HCT116 (cell line): ENCODE measurements around the gene ACOT4. TPM values are rescaled to one million over a fixed set of nuclear protein-coding genes. Genes with fewer than 3 reads are reported as not detected.

Experiments used
- ATAC-seq: fragments of 200-7000 bp; cut with Tn5 transposase; 2 replicates; pipeline ENCODE4 v1.9.1; 2020; ENCODE audit warnings: mild to moderate bottlenecking, moderate library complexity
- BruUV-seq: library from RNA; stranded (reverse); fragments of 400-500 nt; replicated peaks from 2 replicates; lab custom pipeline; 2021; lab: Mats Ljungman, UMichigan
- CTCF ChIA-PET: fragments of 300-600 bp; sonication (Branson Sonifier 250); formaldehyde crosslinking; loops from one replicate; lab custom pipeline; 2021; ENCODE audit warnings: antibody characterized with exemption; lab: Charles Lee
- POLR2A ChIA-PET: fragments of 300-600, 350-600 bp; sonication (Branson Sonifier 250); formaldehyde crosslinking; loops from one replicate; lab custom pipeline; 2021; ENCODE audit warnings: antibody characterized with exemption; lab: Charles Lee
- RAD21 ChIA-PET, 2 experiments: fragments of 300-600 bp; sonication (Branson Sonifier 250); formaldehyde crosslinking; loops; one replicate each; lab custom pipeline; 2023; ENCODE audit warnings: low total read pairs in 2 of 2; ENCODE audit not compliant: uncharacterized antibody in 2 of 2, unreplicated experiment in 2 of 2, low non-redundant PET in 1 of 2; lab: Charles Lee
- DNase-seq: peaks from one replicate; pipeline ENCODE4 v3.0.0-alpha.2; 2010; ENCODE audit warnings: low read depth, low spot score
- H2AFZ ChIP-seq: fragments of 200-600 bp; shearing (Covaris generic), sonication (generic); 2 replicates; pipeline ENCODE4 v1.6.1; 2017; ENCODE audit warnings: low read depth, mixed run types, mixed read lengths, antibody characterized with exemption, low read length; ENCODE audit not compliant: poor library complexity, severe bottlenecking
- H3K27ac ChIP-seq: 2 replicates; pipeline ENCODE4 v1.5.1; 2012; ENCODE audit warnings: low read depth, low read length
- H3K27me3 ChIP-seq: fragments of 200-600 bp; sonication (generic); 2 replicates; pipeline ENCODE4 v1.6.1; 2016; ENCODE audit warnings: mixed run types, low read length, mixed read lengths; ENCODE audit not compliant: insufficient read depth
- H3K36me3 ChIP-seq, 2 experiments: fragments of 200-500 bp in 1 of 2; fragments of 200-600 bp in 1 of 2; sonication (Bioruptor generic) in 1 of 2; sonication (generic) in 1 of 2; 2 replicates each; pipeline versions ENCODE4 v1.5.1 to v1.6.1; 2014 to 2016; ENCODE audit warnings: low read length in 2 of 2, inconsistent platforms in 1 of 2, mixed read lengths in 1 of 2, mixed run types in 1 of 2; ENCODE audit not compliant: insufficient read depth in 2 of 2, control insufficient read depth in 1 of 2
- H3K4me1 ChIP-seq, 2 experiments: fragments of 200-600 bp in 1 of 2; sonication (generic) in 1 of 2; 2 replicates each; pipeline versions ENCODE4 v1.5.1 to v1.6.1; 2012 to 2017; ENCODE audit warnings: low read length in 2 of 2, inconsistent platforms in 1 of 2, mild to moderate bottlenecking in 1 of 2, mixed read lengths in 1 of 2, mixed run types in 1 of 2, moderate library complexity in 1 of 2; ENCODE audit not compliant: insufficient read depth in 2 of 2, control insufficient read depth in 1 of 2
- H3K4me2 ChIP-seq: fragments of 200-600 bp; sonication (generic); 2 replicates; pipeline ENCODE4 v1.6.1; 2017; ENCODE audit warnings: mixed run types, low read length, mixed read lengths
- H3K4me3 ChIP-seq, 2 experiments: fragments of 200-600 bp in 1 of 2; sonication (generic) in 1 of 2; replicated peaks in 1 of 2; 2 replicates each; pipeline ENCODE4 v1.5.1; 2011 to 2016; ENCODE audit warnings: low read length in 2 of 2, control low read depth in 1 of 2, low read depth in 1 of 2, mild to moderate bottlenecking in 1 of 2, mixed read lengths in 1 of 2, mixed run types in 1 of 2
- H3K79me2 ChIP-seq: fragments of 200-600 bp; sonication (generic); 2 replicates; pipeline ENCODE4 v1.6.1; 2017; ENCODE audit warnings: mild to moderate bottlenecking, mixed run types, low read length, moderate library complexity, mixed read lengths; ENCODE audit not compliant: insufficient read depth
- H3K9ac ChIP-seq: fragments of 200-600 bp; sonication (generic); 2 replicates; pipeline ENCODE4 v1.6.1; 2016; ENCODE audit warnings: low read length, mixed read lengths
- H3K9me2 ChIP-seq: fragments of 200-600 bp; sonication (generic), shearing (Covaris generic); 2 replicates; pipeline ENCODE4 v1.6.1; 2017; ENCODE audit warnings: mixed run types, mild to moderate bottlenecking, moderate library complexity; ENCODE audit not compliant: insufficient read depth
- H3K9me3 ChIP-seq, 2 experiments: fragments of 200-500 bp in 1 of 2; fragments of 200-600 bp in 1 of 2; sonication (Bioruptor generic) in 1 of 2; sonication (generic) in 1 of 2; 2 replicates each; pipeline ENCODE4 v1.6.1; 2014 to 2017; ENCODE audit warnings: low read length in 2 of 2, mixed read lengths in 2 of 2, inconsistent platforms in 1 of 2, low read depth in 1 of 2, mild to moderate bottlenecking in 1 of 2, mixed run types in 1 of 2, moderate library complexity in 1 of 2; ENCODE audit not compliant: control insufficient read depth in 1 of 2, insufficient read depth in 1 of 2
- H4K20me1 ChIP-seq: fragments of 200-600 bp; sonication (generic), shearing (Covaris generic); 2 replicates; pipeline ENCODE4 v1.6.1; 2017; ENCODE audit warnings: mixed run types, mild to moderate bottlenecking, moderate library complexity; ENCODE audit not compliant: insufficient read depth
- CBX3 ChIP-seq: IDR thresholded peaks from 2 replicates; pipeline ENCODE4 v1.6.1; 2012; ENCODE audit warnings: low read depth
- CEBPB ChIP-seq: IDR thresholded peaks from 2 replicates; pipeline ENCODE4 v1.6.1; 2012; ENCODE audit warnings: low read depth
- EZH2 ChIP-seq: fragments of 200-600 bp; sonication (generic); IDR thresholded peaks from 2 replicates; pipeline ENCODE4 v1.6.1; 2017; ENCODE audit warnings: antibody characterized with exemption, mixed run types
- EZH2phosphoT487 ChIP-seq: fragments of 200-600 bp; IDR thresholded peaks from 2 replicates; pipeline ENCODE4 v1.6.1; 2018; ENCODE audit warnings: antibody characterized with exemption, borderline replicate concordance
- FOSL1 ChIP-seq: IDR thresholded peaks from 2 replicates; pipeline ENCODE4 v1.6.1; 2012; ENCODE audit warnings: low read depth
- POLR2A ChIP-seq: IDR thresholded peaks from 2 replicates; pipeline ENCODE4 v1.7.0; 2011; ENCODE audit warnings: borderline replicate concordance; ENCODE audit not compliant: insufficient read depth, insufficient read length; ENCODE audit errors: extremely low read depth
- POLR2AphosphoS5 ChIP-seq: IDR thresholded peaks from 2 replicates; pipeline ENCODE4 v1.6.1; 2011; ENCODE audit warnings: mild to moderate bottlenecking, low read depth, low read length, moderate library complexity
- RAD21 ChIP-seq: IDR thresholded peaks from 2 replicates; pipeline ENCODE4 v1.6.1; 2012; ENCODE audit warnings: low read depth, mild to moderate bottlenecking
- TCF7L2 ChIP-seq: IDR thresholded peaks from 2 replicates; pipeline ENCODE4 v1.7.0; 2011; ENCODE audit warnings: borderline replicate concordance, inconsistent platforms; ENCODE audit not compliant: insufficient read depth, insufficient read length; ENCODE audit errors: extremely low read depth
- intact Hi-C: fragments of 100-400 bp; cut with micrococcal nuclease; formaldehyde crosslinking; loops from 2 replicates; pipeline ENCODE4 v1.10.0; 2022
- total RNA-seq: library from RNA; stranded (reverse); gene quantifications from one replicate; pipeline ENCODE4 v1.2.1, GENCODE V29; 2021; ENCODE audit not compliant: unreplicated experiment
- TF ChIP-seq, protein P1 (sequence below), 3 experiments: fragments of 200-600 bp in 1 of 3; sonication (generic) in 1 of 3; IDR thresholded peaks in 2 of 3; conservative IDR thresholded peaks in 1 of 3; 2 replicates each; pipeline ENCODE4 v1.5.1; 2012 to 2017; ENCODE audit warnings: low read depth in 2 of 3, low read length in 2 of 3, antibody characterized with exemption in 1 of 3, borderline replicate concordance in 1 of 3, control low read depth in 1 of 3, mild to moderate bottlenecking in 1 of 3, mixed read lengths in 1 of 3, mixed run types in 1 of 3, moderate library complexity in 1 of 3; ENCODE audit not compliant: insufficient read depth in 1 of 3
- TF ChIP-seq, protein P2 (sequence below): IDR thresholded peaks from 2 replicates; pipeline ENCODE4 v1.6.1; 2012; ENCODE audit warnings: low read depth
- TF ChIP-seq, protein P3 (sequence below): IDR thresholded peaks from 2 replicates; pipeline ENCODE4 v1.6.1; 2012

ACOT4 gene
- total RNA-seq, 1 experiment from 2014 or later, result not detected

DNA sequence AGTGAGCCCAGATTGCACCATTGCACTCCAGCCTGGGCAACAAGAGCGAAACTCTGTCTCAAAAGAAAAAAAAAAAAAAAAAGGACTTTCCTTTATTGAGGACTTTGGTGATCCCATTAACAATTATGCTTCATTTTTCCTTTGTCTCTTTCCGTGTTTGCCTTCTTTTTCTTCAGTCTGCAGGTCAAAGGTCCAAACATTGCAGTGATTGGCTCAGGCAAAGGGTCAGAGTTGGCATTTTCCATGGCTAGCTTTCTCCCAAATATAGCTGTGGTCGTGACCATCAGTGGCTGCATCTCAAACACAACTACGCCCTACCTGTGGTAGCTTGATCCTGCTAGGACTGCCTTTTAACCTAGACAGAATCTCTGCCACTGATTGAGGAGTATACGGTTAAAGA is 46.2 kb downstream of the ACOT4 start:
- Histone ChIP-seq H3K4me1 (peaks cover 4 to 18% of the 10 kb centered on the region in 2 experiments; a peak in 2 of 4 replicates), H3K27ac (no peak overlapping the region), H3K36me3 (no peaks in the 10 kb centered on the region), H4K20me1 (no peaks in the 10 kb centered on the region), H2AFZ (no peak overlapping the region), H3K9me2 (no peaks in the 10 kb centered on the region), H3K79me2 (no peaks in the 10 kb centered on the region), H3K4me3 (no peak overlapping the region), H3K27me3 (no peaks in the 10 kb centered on the region), H3K9me3 (no peaks in the 10 kb centered on the region), H3K4me2 (no peak overlapping the region), H3K9ac (no peak overlapping the region)
- ATAC-seq (no peak), DNase-seq (no peak)
- ChIA-PET POLR2A (no interaction called here), RAD21 (no interaction called here), CTCF (no interaction called here)
- intact Hi-C loops, result no loop called here
- TF ChIP-seq, protein P1, sequence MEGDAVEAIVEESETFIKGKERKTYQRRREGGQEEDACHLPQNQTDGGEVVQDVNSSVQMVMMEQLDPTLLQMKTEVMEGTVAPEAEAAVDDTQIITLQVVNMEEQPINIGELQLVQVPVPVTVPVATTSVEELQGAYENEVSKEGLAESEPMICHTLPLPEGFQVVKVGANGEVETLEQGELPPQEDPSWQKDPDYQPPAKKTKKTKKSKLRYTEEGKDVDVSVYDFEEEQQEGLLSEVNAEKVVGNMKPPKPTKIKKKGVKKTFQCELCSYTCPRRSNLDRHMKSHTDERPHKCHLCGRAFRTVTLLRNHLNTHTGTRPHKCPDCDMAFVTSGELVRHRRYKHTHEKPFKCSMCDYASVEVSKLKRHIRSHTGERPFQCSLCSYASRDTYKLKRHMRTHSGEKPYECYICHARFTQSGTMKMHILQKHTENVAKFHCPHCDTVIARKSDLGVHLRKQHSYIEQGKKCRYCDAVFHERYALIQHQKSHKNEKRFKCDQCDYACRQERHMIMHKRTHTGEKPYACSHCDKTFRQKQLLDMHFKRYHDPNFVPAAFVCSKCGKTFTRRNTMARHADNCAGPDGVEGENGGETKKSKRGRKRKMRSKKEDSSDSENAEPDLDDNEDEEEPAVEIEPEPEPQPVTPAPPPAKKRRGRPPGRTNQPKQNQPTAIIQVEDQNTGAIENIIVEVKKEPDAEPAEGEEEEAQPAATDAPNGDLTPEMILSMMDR (IDR thresholded peaks at IDR 0.05 in 2 of 3, conservative IDR thresholded peaks at IDR 0.05 in 1 of 3; ENCODE audit: borderline replicate concordance in 1 of 3, insufficient read depth in 1 of 3, low read depth in 2 of 3, low read length in 2 of 3), result no peak
- TF ChIP-seq CEBPB, result no peak
- no peak for TF ChIP-seq FOSL1
- TF ChIP-seq RAD21, result no peak
- TF ChIP-seq EZH2phosphoT487, result no peak
- TF ChIP-seq POLR2AphosphoS5, result no peak
- no peak for TF ChIP-seq CBX3
- TF ChIP-seq TCF7L2, result no peak
- TF ChIP-seq, protein P2, sequence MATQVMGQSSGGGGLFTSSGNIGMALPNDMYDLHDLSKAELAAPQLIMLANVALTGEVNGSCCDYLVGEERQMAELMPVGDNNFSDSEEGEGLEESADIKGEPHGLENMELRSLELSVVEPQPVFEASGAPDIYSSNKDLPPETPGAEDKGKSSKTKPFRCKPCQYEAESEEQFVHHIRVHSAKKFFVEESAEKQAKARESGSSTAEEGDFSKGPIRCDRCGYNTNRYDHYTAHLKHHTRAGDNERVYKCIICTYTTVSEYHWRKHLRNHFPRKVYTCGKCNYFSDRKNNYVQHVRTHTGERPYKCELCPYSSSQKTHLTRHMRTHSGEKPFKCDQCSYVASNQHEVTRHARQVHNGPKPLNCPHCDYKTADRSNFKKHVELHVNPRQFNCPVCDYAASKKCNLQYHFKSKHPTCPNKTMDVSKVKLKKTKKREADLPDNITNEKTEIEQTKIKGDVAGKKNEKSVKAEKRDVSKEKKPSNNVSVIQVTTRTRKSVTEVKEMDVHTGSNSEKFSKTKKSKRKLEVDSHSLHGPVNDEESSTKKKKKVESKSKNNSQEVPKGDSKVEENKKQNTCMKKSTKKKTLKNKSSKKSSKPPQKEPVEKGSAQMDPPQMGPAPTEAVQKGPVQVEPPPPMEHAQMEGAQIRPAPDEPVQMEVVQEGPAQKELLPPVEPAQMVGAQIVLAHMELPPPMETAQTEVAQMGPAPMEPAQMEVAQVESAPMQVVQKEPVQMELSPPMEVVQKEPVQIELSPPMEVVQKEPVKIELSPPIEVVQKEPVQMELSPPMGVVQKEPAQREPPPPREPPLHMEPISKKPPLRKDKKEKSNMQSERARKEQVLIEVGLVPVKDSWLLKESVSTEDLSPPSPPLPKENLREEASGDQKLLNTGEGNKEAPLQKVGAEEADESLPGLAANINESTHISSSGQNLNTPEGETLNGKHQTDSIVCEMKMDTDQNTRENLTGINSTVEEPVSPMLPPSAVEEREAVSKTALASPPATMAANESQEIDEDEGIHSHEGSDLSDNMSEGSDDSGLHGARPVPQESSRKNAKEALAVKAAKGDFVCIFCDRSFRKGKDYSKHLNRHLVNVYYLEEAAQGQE, result no peak
- TF ChIP-seq EZH2, result no peak
- TF ChIP-seq, protein P3, sequence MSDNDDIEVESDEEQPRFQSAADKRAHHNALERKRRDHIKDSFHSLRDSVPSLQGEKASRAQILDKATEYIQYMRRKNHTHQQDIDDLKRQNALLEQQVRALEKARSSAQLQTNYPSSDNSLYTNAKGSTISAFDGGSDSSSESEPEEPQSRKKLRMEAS, result no peak
- no peak for TF ChIP-seq POLR2A
- no TSS peak for BruUV-seq
